Peyer's patch (tissue), 4 donors: ENCODE results near the gene ELAC1. TPM values are rescaled to one million over a fixed set of nuclear protein-coding genes. Genes with fewer than 3 reads are reported as not detected.

ENCODE experiments used
- DNase-seq, 3 donors: peaks; one replicate each; pipeline ENCODE4 v3.0.0-alpha.2; 2017 to 2019
- H3K27ac ChIP-seq, 4 donors: fragments of 200-600 bp; sonication (generic); one replicate each; pipeline ENCODE4 v1.5.1; 2016 to 2019
- H3K27me3 ChIP-seq, 2 donors: fragments of 200-600 bp; sonication (generic); one replicate each; pipeline ENCODE4 v1.5.1; 2019
- H3K36me3 ChIP-seq, 3 donors: fragments of 200-600 bp; sonication (generic); one replicate each; pipeline ENCODE4 v1.5.1; 2016 to 2019
- H3K4me1 ChIP-seq, 4 donors: fragments of 200-600 bp; sonication (generic); one replicate each; pipeline ENCODE4 v1.5.1; 2016 to 2019
- H3K4me3 ChIP-seq, 4 donors: fragments of 200-600 bp; sonication (generic); 1 replicate in 3 of 4; 2 replicates in 1 of 4; pipeline ENCODE4 v1.5.1; 2016 to 2019; ENCODE audit warnings: mild to moderate bottlenecking in 1 of 4
- H3K9me3 ChIP-seq, 4 donors: fragments of 200-600 bp; sonication (generic); one replicate each; pipeline ENCODE4 v1.5.1; 2016 to 2019; ENCODE audit warnings: mild to moderate bottlenecking in 1 of 4
- CTCF ChIP-seq, 6 experiments: fragments of 450-650 bp in 4 of 6; fragments of 200-600 bp in 2 of 6; sonication (generic) in 1 of 6; IDR thresholded peaks; one replicate each; pipeline ENCODE4 v1.5.1; 2017 to 2019; ENCODE audit warnings: antibody characterized with exemption in 6 of 6, mild to moderate bottlenecking in 3 of 6, moderate library complexity in 1 of 6
- POLR2A ChIP-seq, 2 donors: fragments of 450-650 bp; IDR thresholded peaks; one replicate each; pipeline ENCODE4 v1.5.1; 2017; ENCODE audit warnings: antibody characterized with exemption in 2 of 2, mild to moderate bottlenecking in 2 of 2, moderate library complexity in 2 of 2
- total RNA-seq, 4 donors: library from RNA; depleted of rRNA; stranded (reverse); fragments of >200 nt; gene quantifications; one replicate each; pipeline ENCODE4 v1.1.0, GENCODE V29; 2016

The ELAC1 gene
- 10 to 100 TPM in 1 of 4 donors, 1 to 10 TPM in 3; 7.1 to 15.5 (median 8.5) TPM for total RNA-seq

- TF ChIP-seq POLR2A (IDR thresholded peaks at IDR 0.05) (peak; percentile 93 to 95), CTCF (IDR thresholded peaks at IDR 0.05) (no peak)
- DNase-seq, result peak; percentile 67 to 88 (median 86)
- Histone ChIP-seq H3K36me3 (no peaks in the 10 kb centered on the region), H3K9me3 (no peaks in the 10 kb centered on the region), H3K27ac (peak within 1 kb of the TSS; percentile 92 to 99 (median 95)), H3K4me3 (peak within 1 kb of the TSS; percentile 72 to 97 (median 80)), H3K27me3 (no peaks in the 10 kb centered on the region), H3K4me1 (peaks cover 0 to 18% (median 0%) of the 10 kb centered on the region in 4 donors)
Measured at GRCh38 chr18:50967714-50968661, at the start of gene ELAC1. TSS of gene ELAC1 (plus strand) at chr18:50968040. CDS start at chr18:50974405, 6,365 bp downstream.

DNA sequence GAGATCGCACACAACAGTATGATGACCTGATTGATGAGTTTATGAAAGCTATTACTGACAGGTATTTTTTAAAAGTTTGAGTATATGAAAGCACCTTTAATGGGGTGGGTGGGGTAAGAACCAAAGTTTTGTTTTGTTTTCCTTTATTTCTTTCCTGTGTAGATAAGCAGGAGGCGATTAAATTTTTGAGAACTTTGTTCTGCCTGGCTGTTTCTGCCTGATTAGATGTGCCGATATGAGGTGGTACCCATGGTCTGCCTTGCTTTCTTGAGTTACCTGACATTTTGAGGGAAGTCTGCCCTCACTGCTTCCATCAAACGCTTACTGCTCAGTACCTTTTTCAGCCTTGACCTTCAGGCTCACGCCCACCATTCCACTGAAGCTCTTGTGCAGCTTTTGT lies 49.7 kb upstream of the ELAC1 start:
- Histone ChIP-seq H3K9me3 (no peaks in the 10 kb centered on the region), H3K27ac (no peak overlapping the region), H3K36me3 (peaks cover 0 to 52% (median 0%) of the 10 kb centered on the region in 3 donors), H3K4me3 (no peak overlapping the region), H3K27me3 (no peaks in the 10 kb centered on the region), H3K4me1 (no peaks in the 10 kb centered on the region)
- no peak for TF ChIP-seq CTCF (IDR thresholded peaks at IDR 0.05)
- TF ChIP-seq POLR2A (IDR thresholded peaks at IDR 0.05), result no peak
- DNase-seq, result no peak

DNA sequence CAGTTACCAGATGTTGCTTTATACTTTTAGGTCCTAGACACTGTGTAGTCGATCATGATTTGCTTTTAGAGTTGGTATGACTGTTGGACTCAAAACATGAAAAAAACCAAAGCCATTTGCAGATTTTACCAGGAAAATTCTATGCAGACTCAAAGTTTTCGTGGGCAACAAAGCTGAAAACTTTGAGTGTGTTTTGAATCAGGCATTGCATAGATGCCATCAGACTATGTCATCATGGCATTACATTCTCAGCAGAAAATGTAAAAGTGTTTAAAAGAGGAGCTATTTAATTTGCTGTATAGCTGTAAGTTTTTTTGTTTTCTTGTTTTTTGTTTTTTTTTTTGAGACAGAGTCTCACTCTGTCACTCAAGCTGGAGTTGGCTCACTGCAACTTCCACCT lies 43.5 kb upstream of the ELAC1 start:
- Histone ChIP-seq H3K4me1 (no peaks in the 10 kb centered on the region), H3K27ac (no peak overlapping the region), H3K9me3 (no peaks in the 10 kb centered on the region), H3K4me3 (no peak overlapping the region), H3K36me3 (peaks cover 0 to 84% (median 0%) of the 10 kb centered on the region in 3 donors), H3K27me3 (no peaks in the 10 kb centered on the region)
- DNase-seq, result no peak
- TF ChIP-seq POLR2A (IDR thresholded peaks at IDR 0.05) (no peak), CTCF (IDR thresholded peaks at IDR 0.05) (no peak)

GRCh38 chr18:50926521-50926920 lies 41.3 kb upstream of the ELAC1 start:
- Histone ChIP-seq H3K4me1 (no peaks in the 10 kb centered on the region), H3K9me3 (no peaks in the 10 kb centered on the region), H3K27me3 (no peaks in the 10 kb centered on the region), H3K36me3 (peaks cover 0 to 65% (median 0%) of the 10 kb centered on the region in 3 donors), H3K27ac (no peak overlapping the region), H3K4me3 (no peak overlapping the region)
- no peak for DNase-seq
- TF ChIP-seq CTCF (IDR thresholded peaks at IDR 0.05) (no peak), POLR2A (IDR thresholded peaks at IDR 0.05) (no peak)

GRCh38 chr18:50928551-50928950 lies 39.3 kb upstream of the ELAC1 start:
- no peaks in the 10 kb centered on the region for H3K9me3 ChIP-seq
- H3K4me1 ChIP-seq, result no peaks in the 10 kb centered on the region
- DNase-seq, result no peak
- TF ChIP-seq CTCF (IDR thresholded peaks at IDR 0.05), result no peak
- H3K4me3 ChIP-seq, result no peak overlapping the region
- peaks cover 0 to 68% (median 0%) of the 10 kb centered on the region in 3 donors for H3K36me3 ChIP-seq
- H3K27me3 ChIP-seq, result no peaks in the 10 kb centered on the region
- H3K27ac ChIP-seq, result no peak overlapping the region
